H1 (cell line): Measurements from ENCODE around the gene DIPK1A. TPM values are rescaled to one million over a fixed set of nuclear protein-coding genes. Genes with fewer than 3 reads are reported as not detected.

ENCODE experiments used
- KDM4A ChIP-seq: IDR thresholded peaks from one replicate; pipeline ENCODE4 v1.7.1; 2012; ENCODE audit warnings: low read depth, mild to moderate bottlenecking, moderate library complexity, low read length, inconsistent platforms; ENCODE audit not compliant: severe bottlenecking
- POLR2A ChIP-seq, 2 experiments: IDR thresholded peaks; 1 replicate in 1 of 2; 2 replicates in 1 of 2; pipeline ENCODE4 v1.6.1; 2011; ENCODE audit warnings: low read depth in 2 of 2, low read length in 2 of 2, mild to moderate bottlenecking in 2 of 2; ENCODE audit errors: control extremely low read depth in 1 of 2
- polyA plus RNA-seq, 7 experiments: library from polyadenylated mRNA; depleted of rRNA in 3 of 7; stranded (reverse) in 5 of 7; unstranded in 2 of 7; fragments of >200 nt in 5 of 7; fragments of 200-250 nt in 2 of 7; gene quantifications; 1 replicate in 5 of 7; 2 replicates in 1 of 7; 4 replicates in 1 of 7; pipeline versions ENCODE4 v1.2.1 to v1.2.3, GENCODE V29; 2011 to 2013; ENCODE audit warnings: missing spikeins in 2 of 7, mixed read lengths in 2 of 7
- total RNA-seq: library from RNA; stranded (reverse); fragmentation: NEBNext Ultra II Directional; extraction: Animal tissue kit (Norgen Biotek cat#: 25700); gene quantifications from 2 replicates; pipeline ENCODE4 v1.2.1, GENCODE V29; 2021
- TF ChIP-seq, protein P1 (sequence below): fragments of 300-600 bp; sonication (generic); IDR thresholded peaks from 2 replicates; pipeline ENCODE4 v1.7.1; 2012; ENCODE audit warnings: low read length, moderate library complexity, mild to moderate bottlenecking, inconsistent platforms; ENCODE audit not compliant: insufficient replicate concordance

Gene DIPK1A
- total and polyA plus RNA-seq, 2 of the 8 experiments (the other 6 are each of a cell fraction or from before 2014, with no cell fraction given) = 2.5 to 5.0 TPM

- TF ChIP-seq, protein P1, sequence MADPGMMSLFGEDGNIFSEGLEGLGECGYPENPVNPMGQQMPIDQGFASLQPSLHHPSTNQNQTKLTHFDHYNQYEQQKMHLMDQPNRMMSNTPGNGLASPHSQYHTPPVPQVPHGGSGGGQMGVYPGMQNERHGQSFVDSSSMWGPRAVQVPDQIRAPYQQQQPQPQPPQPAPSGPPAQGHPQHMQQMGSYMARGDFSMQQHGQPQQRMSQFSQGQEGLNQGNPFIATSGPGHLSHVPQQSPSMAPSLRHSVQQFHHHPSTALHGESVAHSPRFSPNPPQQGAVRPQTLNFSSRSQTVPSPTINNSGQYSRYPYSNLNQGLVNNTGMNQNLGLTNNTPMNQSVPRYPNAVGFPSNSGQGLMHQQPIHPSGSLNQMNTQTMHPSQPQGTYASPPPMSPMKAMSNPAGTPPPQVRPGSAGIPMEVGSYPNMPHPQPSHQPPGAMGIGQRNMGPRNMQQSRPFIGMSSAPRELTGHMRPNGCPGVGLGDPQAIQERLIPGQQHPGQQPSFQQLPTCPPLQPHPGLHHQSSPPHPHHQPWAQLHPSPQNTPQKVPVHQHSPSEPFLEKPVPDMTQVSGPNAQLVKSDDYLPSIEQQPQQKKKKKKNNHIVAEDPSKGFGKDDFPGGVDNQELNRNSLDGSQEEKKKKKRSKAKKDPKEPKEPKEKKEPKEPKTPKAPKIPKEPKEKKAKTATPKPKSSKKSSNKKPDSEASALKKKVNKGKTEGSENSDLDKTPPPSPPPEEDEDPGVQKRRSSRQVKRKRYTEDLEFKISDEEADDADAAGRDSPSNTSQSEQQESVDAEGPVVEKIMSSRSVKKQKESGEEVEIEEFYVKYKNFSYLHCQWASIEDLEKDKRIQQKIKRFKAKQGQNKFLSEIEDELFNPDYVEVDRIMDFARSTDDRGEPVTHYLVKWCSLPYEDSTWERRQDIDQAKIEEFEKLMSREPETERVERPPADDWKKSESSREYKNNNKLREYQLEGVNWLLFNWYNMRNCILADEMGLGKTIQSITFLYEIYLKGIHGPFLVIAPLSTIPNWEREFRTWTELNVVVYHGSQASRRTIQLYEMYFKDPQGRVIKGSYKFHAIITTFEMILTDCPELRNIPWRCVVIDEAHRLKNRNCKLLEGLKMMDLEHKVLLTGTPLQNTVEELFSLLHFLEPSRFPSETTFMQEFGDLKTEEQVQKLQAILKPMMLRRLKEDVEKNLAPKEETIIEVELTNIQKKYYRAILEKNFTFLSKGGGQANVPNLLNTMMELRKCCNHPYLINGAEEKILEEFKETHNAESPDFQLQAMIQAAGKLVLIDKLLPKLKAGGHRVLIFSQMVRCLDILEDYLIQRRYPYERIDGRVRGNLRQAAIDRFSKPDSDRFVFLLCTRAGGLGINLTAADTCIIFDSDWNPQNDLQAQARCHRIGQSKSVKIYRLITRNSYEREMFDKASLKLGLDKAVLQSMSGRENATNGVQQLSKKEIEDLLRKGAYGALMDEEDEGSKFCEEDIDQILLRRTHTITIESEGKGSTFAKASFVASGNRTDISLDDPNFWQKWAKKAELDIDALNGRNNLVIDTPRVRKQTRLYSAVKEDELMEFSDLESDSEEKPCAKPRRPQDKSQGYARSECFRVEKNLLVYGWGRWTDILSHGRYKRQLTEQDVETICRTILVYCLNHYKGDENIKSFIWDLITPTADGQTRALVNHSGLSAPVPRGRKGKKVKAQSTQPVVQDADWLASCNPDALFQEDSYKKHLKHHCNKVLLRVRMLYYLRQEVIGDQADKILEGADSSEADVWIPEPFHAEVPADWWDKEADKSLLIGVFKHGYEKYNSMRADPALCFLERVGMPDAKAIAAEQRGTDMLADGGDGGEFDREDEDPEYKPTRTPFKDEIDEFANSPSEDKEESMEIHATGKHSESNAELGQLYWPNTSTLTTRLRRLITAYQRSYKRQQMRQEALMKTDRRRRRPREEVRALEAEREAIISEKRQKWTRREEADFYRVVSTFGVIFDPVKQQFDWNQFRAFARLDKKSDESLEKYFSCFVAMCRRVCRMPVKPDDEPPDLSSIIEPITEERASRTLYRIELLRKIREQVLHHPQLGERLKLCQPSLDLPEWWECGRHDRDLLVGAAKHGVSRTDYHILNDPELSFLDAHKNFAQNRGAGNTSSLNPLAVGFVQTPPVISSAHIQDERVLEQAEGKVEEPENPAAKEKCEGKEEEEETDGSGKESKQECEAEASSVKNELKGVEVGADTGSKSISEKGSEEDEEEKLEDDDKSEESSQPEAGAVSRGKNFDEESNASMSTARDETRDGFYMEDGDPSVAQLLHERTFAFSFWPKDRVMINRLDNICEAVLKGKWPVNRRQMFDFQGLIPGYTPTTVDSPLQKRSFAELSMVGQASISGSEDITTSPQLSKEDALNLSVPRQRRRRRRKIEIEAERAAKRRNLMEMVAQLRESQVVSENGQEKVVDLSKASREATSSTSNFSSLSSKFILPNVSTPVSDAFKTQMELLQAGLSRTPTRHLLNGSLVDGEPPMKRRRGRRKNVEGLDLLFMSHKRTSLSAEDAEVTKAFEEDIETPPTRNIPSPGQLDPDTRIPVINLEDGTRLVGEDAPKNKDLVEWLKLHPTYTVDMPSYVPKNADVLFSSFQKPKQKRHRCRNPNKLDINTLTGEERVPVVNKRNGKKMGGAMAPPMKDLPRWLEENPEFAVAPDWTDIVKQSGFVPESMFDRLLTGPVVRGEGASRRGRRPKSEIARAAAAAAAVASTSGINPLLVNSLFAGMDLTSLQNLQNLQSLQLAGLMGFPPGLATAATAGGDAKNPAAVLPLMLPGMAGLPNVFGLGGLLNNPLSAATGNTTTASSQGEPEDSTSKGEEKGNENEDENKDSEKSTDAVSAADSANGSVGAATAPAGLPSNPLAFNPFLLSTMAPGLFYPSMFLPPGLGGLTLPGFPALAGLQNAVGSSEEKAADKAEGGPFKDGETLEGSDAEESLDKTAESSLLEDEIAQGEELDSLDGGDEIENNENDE = no peak
- TF ChIP-seq POLR2A (IDR thresholded peaks at IDR 0.05; ENCODE audit: control extremely low read depth in 1 of 2, low read depth in 2 of 2, low read length in 2 of 2) = no peak
- no peak for TF ChIP-seq KDM4A
These were observed 43.4 kb upstream of the DIPK1A start (continued) for GRCh38 chr1:93004566-93005251.
